HG03354 (cell line): ENCODE data around the gene SYNGAP1.
"Not testable (repeated sequence)": the region's sequence is repeated elsewhere in the genome, so short reads cannot be mapped to it uniquely, and the experiment has no call there.

Experiments
- ATAC-seq: cut with Tn5 transposase; IDR thresholded peaks from one replicate; pipeline ENCODE4 v1.9.1; 2021; ENCODE audit warnings: mild to moderate bottlenecking; ENCODE audit not compliant: unreplicated experiment, poor library complexity, severe bottlenecking

Gene SYNGAP1

GRCh38 chr6:33398601-33399000, 21.3 kb upstream of the SYNGAP1 start:
- not testable (repeated sequence) for ATAC-seq

DNA sequence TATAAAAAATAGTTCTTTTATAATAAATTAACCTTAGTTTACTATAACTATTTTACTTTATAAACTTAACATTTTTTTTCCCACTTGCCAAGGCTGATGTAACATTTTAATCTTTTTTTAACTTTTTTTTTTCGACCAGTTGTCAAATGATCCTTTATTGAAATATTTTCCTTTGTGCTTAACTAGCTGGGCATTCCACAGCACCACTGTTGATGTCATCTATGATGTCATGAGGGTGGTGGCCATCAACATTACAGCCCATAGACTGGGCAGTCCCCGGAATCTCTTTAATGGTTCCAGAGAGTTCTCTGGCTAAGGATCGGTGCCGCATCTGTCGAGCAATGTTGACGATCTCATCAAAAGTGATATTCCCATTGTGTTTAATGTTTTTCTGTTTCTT, 20.0 kb upstream of the SYNGAP1 start:
- not testable (repeated sequence) for ATAC-seq

GRCh38 chr6:33404884-33405283, 15.0 kb upstream of the SYNGAP1 start:
- ATAC-seq: no peak

GRCh38 chr6:33405386-33405940, 14.4 kb upstream of the SYNGAP1 start:
- ATAC-seq: no peak

DNA sequence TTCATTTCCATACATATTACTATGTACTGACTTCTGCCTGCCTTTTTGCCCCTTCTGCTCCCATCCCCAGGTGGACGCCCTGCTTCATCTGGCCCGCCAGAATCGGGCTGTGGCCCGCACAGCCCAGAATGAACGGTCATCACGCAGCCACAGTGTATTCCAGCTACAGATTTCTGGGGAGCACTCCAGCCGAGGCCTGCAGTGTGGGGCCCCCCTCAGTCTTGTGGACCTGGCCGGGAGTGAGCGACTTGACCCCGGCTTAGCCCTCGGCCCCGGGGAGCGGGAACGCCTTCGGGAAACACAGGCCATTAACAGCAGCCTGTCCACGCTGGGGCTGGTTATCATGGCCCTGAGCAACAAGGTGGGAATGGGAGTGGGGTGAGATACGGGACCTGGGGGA, 13.7 kb upstream of the SYNGAP1 start:
- no peak for ATAC-seq

DNA sequence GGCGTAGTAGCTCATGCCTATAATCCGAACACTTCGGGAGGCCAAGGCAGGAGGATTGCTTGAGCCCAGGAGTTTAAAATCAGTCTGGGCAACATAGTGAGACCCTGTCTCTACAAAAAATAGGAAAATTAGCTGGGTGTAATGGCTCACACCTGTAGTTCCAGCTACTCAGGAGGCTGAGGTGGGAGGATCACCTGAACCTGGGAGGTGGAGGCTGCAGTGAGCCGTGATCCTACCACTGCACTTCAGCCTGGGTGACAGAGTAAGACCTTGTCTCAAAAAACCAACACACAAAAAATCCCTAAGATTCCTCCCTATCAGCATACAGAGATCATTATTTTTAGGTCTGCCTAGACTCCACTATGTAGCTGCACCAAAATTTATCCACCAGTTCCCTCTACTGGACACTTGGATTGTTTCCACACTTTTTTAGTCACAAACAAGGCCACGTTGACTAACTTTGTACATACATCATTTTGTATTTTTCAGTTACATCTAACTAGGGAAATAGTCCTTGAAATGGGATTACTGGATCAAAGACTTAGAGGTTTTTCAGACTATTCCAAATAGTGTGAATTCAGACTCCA, 12.6 kb upstream of the SYNGAP1 start:
- no peak for ATAC-seq

DNA sequence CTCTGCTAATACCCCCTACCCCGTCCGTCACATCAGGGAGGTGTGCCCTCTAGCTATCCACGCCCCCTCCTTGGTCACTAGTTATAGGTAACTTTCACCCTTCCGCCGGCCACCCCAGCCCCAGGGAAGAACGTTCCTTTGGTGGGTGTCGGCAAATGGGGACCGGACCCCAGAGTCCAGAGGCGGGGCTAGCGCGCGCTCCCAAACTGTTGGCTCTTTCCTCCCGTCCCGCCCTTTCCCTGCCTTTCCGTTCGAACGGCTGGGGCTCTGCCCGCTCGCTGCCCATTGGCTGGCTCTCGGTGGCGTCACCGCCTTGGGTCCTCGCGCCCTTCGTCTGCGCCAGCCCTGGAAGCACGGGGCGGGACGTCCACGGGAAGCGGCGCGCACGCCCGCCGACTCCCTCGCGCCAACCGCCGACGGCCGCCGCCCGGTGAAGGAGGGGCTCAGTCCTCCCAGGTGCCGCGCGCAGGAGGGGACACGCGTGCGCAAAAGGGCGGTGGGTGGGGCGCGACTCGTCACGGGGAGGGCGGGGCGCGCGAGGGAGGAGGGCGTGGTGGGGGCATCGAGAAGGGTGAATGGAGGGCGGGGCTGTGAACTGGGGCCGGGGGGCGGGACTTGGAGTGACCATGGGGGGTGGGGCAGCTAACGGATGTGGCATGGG, 9.7 kb upstream of the SYNGAP1 start:
- peak; percentile 80 for ATAC-seq

DNA sequence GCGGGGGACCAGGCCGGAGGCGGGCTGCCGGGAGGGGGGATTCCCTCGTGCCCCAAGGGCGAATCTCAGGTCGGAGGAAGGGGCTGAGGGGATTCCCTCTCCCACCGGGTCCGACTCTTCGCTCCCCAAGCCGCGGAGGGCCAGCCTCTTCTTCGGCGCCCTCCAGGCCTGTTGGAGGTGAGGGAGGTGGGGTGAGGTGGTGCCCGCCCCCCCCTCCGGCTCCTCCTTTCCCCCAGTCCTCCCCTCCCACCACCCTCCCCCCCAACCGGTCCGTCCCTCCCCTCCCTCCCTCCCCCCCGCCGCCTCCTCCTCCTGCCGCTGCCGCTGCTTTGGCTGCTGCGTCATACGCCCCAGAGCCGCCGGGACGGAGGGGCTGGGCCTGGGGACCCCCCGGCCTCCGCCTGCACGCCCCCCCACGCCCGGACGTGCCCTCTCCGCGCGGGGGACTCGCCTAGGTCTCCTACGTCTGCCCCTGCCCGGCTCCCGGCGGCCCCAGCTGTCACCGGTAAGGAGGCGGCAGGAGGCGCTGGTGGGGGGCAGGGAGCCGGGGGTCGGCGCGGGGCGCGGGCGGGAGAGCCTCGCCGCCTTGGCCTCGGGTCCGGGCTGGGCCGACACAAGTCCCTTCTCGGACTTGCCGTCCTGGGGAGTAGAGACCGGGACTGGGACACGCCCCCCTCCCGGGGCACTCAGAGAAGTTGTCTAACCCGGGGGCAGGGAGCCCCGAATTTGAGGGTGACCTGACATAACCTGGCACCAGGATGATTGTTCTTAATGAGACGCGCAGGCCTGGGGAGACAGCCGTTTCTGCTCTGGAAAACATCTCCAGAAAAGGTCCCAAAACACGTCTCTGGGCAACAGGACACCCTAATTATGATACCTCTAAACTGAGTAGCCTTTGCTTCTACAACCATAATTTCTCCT, 8.9 kb upstream of the SYNGAP1 start, which contains the start of gene PHF1:
Gene PHF1, plus strand, starts transcription at position 304 of the 921 bp plus-strand sequence. CDS start 1,250 bp downstream, outside the sequence.
- peak; percentile 42 for ATAC-seq

DNA sequence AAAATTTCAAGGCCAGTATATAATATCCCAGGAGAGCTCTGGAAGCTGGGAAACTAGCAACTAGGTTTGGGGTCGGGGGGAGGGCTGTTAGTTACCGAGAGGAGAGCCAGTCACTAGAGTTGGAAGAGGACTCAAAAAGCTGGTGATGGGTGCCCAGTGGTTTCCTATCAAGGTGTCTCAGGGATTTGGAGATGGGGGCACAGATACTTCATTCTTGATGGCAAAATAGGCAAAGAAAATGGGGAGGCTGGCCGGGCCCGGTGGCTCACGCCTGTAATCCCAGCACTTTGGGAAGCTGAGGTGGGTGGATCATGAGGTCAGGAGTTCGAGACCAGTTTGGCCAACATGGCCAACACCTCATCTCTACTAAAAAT, 8.2 kb upstream of the SYNGAP1 start:
- no peak for ATAC-seq

- no peak for ATAC-seq
These were observed 7.5 kb upstream of the SYNGAP1 start for GRCh38 chr6:33412140-33413009.

DNA sequence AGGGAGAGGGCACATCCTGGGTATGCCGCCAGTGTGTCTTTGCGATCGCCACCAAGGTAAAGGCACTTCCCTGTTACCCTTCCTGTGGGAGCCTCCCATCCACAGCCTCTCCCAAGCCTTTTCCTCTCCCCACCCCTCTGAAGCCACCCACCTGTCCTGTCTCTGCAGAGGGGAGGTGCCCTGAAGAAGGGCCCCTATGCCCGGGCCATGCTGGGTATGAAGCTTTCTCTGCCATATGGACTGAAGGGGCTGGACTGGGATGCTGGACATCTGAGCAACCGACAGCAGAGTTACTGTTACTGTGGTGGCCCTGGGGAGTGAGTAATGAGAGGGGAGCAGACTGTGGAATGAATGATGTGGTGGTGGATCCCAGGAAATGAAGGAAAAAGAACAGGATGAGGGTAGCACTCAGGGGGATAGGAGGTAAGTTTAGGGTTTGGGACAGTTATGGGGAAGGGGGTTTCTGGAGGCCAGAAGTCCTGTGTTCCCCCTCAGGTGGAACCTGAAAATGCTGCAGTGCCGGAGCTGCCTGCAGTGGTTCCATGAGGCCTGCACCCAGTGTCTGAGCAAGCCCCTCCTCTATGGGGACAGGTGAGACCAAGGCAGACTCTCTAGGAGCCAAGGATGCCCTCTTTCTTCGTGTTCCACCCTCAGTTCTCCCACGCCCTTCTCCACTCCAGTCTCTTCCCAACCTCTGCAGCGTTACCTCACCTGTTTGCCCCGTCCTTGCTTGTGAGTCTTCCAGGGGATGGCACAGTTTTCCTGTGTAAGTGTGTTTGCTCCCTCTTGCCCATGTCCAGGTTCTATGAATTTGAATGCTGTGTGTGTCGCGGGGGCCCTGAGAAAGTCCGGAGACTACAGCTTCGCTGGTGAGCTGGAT, 6.4 kb upstream of the SYNGAP1 start:
- no peak for ATAC-seq

- ATAC-seq: no peak
These were observed 5.1 kb upstream of the SYNGAP1 start for GRCh38 chr6:33414592-33415271.

DNA sequence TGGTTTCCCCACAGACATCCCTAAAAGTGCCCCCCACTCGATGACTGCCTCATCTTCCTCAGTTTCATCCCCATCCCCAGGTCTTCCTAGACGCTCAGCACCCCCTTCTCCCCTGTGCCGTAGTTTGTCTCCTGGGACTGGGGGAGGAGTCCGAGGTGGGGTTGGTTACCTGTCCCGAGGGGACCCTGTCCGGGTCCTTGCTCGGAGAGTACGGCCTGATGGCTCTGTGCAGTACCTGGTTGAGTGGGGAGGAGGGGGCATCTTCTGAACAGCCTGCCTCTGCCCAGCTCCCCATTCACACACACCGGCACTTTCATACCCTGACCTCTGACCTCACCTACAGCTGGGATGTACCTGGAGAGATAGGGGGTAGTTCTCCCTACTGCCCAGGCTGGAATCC, 4.0 kb upstream of the SYNGAP1 start:
- ATAC-seq: no peak

GRCh38 chr6:33416386-33417127, 3.3 kb upstream of the SYNGAP1 start:
- no peak for ATAC-seq

DNA sequence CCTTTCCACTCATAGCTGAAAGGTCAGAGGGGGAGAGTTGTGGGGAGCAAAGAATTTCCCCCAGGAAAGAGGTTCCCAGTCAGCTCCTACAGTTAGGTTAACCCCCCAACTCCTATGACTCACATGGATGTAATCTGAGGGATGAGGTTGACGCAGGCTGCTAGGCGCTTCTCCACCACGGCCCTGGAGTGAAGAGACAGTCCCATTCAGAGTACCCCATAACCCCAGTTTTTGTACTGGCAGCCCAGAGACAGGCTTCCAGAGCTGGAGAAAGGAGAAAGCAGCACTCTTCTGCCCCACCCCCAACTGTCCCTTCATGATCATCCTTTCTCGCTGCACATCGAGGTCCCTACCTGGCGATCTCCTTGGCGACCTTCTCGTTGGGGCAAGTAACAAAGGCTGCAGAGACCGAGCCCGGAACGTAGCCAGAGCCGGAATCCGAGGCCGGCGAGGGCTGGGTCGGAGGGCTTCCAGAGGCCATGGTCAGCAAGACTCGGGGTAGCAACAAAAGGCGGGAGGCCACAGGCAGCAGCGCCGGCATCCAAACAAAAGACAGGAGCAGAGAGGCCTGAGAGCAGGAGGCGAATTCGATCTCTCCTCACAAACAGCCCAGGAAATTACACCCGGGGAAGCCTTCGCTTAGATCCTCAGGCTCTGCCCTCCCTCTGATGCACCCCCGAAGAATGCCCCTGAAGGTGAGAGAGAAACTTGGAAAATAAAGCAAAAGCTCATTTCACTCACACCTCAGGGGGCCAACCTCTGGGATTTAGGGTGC, 2.5 kb upstream of the SYNGAP1 start:
- ATAC-seq: no peak

- peak; percentile 85 for ATAC-seq
These were observed 1.8 kb upstream of the SYNGAP1 start, which contains the start of gene CUTA for GRCh38 chr6:33417903-33418689. Gene CUTA (minus strand): TSS chr6:33418107. CDS start chr6:33418000, 107 bp downstream.
